GM19467 (cell line): ENCODE results near the gene TLR3.

Experiments used
- ATAC-seq: cut with Tn5 transposase; IDR thresholded peaks from one replicate; pipeline ENCODE4 v1.9.1; 2021; ENCODE audit warnings: mild to moderate bottlenecking, moderate library complexity; ENCODE audit not compliant: unreplicated experiment

Gene TLR3

GRCh38 chr4:186104890-186105646 lies 36.1 kb downstream of the TLR3 start:
- ATAC-seq, result peak; percentile 33

- ATAC-seq, result no peak
Observed at GRCh38 chr4:186105647-186106321, 36.8 kb downstream of the TLR3 start.

GRCh38 chr4:186107947-186108346 lies 39.0 kb downstream of the TLR3 start:
- no peak for ATAC-seq

- ATAC-seq, result no peak
Observed at GRCh38 chr4:186108391-186108790, 39.4 kb downstream of the TLR3 start.

- no peak for ATAC-seq
Observed at GRCh38 chr4:186109245-186109644, 40.3 kb downstream of the TLR3 start.

DNA sequence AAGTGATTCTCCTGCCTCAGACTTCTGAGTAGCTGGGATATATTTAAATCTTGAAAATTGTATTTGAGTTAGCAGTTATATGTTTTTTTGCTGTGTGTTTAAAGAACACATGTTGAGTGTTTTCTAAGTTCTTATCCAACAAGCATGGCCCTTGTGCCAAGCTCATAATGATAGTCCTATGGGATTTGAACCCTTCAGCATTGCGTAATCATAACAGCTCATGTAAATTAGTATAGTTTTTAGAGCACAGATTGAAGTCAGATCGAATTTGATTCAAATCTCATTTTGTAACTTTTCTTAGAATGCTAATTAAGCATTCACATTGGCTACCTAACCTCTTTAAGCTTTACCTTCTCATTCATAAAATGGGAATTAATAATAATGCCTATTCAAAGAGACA lies 47.7 kb downstream of the TLR3 start:
- ATAC-seq, result no peak

DNA sequence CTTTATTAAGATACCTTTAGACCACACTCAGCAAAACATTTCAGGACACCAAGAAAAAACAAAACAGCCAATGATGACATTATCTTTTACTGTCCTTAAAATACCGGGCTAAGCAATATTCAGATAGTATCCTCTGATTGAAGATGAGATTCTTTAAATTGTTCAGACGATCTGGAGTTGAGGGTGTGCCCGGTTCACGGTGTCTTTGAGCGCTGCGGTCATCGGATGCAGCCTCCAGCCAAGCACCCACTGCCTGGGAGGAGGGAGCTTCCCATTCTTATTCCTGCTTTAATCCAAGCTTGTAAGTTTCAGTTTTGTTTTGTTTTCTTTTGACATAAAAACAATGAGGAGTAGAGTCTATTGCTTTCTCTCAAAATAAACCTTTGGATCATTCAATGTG lies 49.6 kb downstream of the TLR3 start:
- ATAC-seq, result no peak

DNA sequence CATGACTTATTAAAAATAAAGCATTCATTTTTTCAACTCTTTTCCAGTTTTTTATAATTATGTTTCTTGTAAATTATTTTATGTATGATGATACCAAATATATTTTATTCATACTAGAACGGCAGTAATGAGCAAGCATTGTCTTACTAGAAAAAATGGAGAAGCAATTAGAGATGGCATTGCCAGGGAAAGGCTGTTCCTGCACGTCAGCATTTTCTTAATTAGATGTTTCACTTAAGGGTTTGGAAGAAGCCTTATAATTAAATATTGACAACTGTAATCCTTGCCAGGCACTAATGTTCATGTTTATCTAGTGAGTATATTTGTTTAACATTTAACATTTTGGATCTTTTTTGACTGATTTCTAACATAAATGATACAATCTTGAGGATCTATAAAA lies 52.1 kb downstream of the TLR3 start:
- no peak for ATAC-seq

DNA sequence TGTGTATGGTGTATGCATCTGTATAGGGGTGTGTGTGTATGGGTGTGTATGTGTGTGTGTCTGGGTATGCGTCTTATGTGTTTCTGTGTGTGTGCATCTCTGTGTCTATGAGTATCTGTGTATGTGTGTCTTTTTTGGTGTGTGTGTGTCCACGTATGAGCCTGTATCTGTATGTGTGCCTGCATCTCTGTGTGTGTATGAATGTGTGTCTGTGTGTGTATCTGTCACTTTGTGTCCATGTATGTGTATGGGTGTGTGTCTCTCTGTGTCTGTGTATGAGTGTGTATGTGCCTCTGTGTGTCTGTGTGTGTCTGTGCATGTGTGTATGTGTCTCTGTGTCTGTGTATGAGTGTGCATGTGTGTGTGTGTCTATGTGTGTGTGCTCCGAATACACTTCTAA lies 59.9 kb downstream of the TLR3 start:
- no peak for ATAC-seq

- no peak for ATAC-seq
Observed at GRCh38 chr4:186131935-186132334, 63.0 kb downstream of the TLR3 start.

- ATAC-seq, result no peak
Observed at GRCh38 chr4:186132577-186133242, 63.8 kb downstream of the TLR3 start.

- peak; percentile 98 for ATAC-seq
Observed at GRCh38 chr4:186134257-186134656, 65.3 kb downstream of the TLR3 start.

- no peak for ATAC-seq
Observed at GRCh38 chr4:186134861-186135260, 65.9 kb downstream of the TLR3 start.

DNA sequence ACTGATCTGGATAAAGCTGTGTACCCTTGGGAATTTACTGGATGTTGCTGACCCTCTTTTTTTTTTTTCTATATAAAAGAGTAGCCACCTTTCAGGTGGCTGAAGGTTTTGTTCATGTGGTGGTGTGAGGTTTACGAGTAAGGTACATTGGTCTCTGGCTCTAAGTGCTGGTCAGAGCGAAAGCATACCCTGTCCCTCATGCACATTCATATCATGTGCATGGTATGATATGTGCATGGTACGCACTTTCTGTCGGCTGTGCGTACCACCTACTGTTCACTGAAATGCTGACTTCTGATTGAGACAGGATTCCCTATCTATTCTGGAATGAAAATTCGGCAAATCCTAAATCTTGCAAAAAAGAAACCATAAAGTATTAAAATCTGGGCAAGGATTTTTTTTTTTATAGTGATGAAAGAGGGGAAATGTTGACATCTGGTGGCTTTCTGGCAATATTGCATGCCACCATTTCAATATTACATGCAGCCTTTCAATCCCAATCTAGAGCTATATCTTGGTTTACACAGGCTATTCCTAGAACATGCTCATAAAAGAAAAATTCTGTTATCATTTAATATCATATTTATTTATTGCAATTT lies 68.3 kb downstream of the TLR3 start:
- no peak for ATAC-seq
